HL-60 (cell line): ENCODE data around the gene SPRYD3.
"Not testable (repeated sequence)": the region's sequence is repeated elsewhere in the genome, so short reads cannot be mapped to it uniquely, and the experiment has no call there.

Experiments
- DNase-seq, 2 experiments: peaks; one replicate each; pipeline ENCODE4 v3.0.0-alpha.2; 2010 to 2020; ENCODE audit warnings: low read depth in 1 of 2, low spot score in 1 of 2
- H3K27ac ChIP-seq: fragments of 250-450 bp; sonication (Bioruptor Pico); replicated peaks from 2 replicates; pipeline ENCODE4 v1.5.1; 2020; ENCODE audit warnings: mild to moderate bottlenecking, moderate library complexity
- H3K27me3 ChIP-seq: fragments of 250-450 bp; sonication (Bioruptor Pico); 2 replicates; pipeline ENCODE4 v1.5.1; 2021; ENCODE audit warnings: mild to moderate bottlenecking, moderate library complexity; ENCODE audit not compliant: insufficient read depth, poor library complexity, severe bottlenecking
- H3K4me3 ChIP-seq: replicated peaks from 2 replicates; pipeline ENCODE4 v1.5.1; 2011; ENCODE audit warnings: mild to moderate bottlenecking, control low read depth, low read length; ENCODE audit not compliant: insufficient read depth
- GABPA ChIP-seq: IDR thresholded peaks from 2 replicates; pipeline ENCODE4 v1.6.1; 2012; ENCODE audit warnings: low read depth
- POLR2AphosphoS5 ChIP-seq: IDR thresholded peaks from 2 replicates; pipeline ENCODE4 v1.6.1; 2012; ENCODE audit warnings: low read depth
- SPI1 ChIP-seq: IDR thresholded peaks from 2 replicates; pipeline ENCODE4 v1.6.1; 2012; ENCODE audit warnings: low read depth, mild to moderate bottlenecking, borderline replicate concordance
- TF ChIP-seq, protein P1 (sequence below): IDR thresholded peaks from 2 replicates; pipeline ENCODE4 v1.6.1; 2012; ENCODE audit warnings: low read depth; ENCODE audit not compliant: insufficient replicate concordance
- TF ChIP-seq, protein P2 (sequence below): IDR thresholded peaks from one replicate; pipeline ENCODE4 v1.5.1; 2011; ENCODE audit warnings: low read length, control low read depth, inconsistent platforms; ENCODE audit not compliant: insufficient read depth

The SPRYD3 gene

DNA sequence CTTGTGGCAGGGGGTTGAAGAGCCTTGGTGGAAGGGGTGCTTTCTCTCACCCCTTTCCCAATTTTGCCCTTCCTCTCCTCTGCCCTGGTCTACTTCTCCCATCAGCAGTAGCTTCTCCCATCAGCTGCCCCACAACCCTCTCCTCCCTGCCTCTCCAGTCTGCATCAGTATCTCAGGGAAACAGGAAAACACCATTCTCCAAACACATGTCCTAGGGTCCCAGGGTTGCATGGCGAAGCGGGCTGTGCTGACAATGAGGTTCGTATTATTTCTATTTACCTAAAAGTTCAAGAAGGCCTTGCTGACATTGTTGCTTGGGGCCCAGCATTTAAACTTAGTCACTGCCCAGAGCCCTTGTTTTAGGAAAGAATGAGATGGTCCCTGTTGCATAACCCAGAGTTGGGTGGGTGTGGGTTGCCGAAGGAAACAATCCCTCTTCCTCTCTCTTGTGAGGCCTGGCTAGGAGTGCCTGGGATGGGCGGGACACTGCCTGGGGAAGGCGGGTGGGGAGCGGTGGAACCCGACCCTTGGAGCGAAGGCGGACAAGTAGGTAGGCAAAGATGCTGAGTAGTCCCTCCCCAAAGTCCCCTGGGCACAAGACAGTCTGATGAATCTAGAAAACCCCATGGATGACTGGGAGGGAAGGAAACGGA lies 17.0 kb upstream of the SPRYD3 start:
- Histone ChIP-seq H3K4me3 (no peak overlapping the region), H3K27me3 (no peaks in the 10 kb centered on the region), H3K27ac (no peak overlapping the region)
- TF ChIP-seq GABPA (no peak), SPI1 (no peak), POLR2AphosphoS5 (no peak)
- TF ChIP-seq, protein P1, sequence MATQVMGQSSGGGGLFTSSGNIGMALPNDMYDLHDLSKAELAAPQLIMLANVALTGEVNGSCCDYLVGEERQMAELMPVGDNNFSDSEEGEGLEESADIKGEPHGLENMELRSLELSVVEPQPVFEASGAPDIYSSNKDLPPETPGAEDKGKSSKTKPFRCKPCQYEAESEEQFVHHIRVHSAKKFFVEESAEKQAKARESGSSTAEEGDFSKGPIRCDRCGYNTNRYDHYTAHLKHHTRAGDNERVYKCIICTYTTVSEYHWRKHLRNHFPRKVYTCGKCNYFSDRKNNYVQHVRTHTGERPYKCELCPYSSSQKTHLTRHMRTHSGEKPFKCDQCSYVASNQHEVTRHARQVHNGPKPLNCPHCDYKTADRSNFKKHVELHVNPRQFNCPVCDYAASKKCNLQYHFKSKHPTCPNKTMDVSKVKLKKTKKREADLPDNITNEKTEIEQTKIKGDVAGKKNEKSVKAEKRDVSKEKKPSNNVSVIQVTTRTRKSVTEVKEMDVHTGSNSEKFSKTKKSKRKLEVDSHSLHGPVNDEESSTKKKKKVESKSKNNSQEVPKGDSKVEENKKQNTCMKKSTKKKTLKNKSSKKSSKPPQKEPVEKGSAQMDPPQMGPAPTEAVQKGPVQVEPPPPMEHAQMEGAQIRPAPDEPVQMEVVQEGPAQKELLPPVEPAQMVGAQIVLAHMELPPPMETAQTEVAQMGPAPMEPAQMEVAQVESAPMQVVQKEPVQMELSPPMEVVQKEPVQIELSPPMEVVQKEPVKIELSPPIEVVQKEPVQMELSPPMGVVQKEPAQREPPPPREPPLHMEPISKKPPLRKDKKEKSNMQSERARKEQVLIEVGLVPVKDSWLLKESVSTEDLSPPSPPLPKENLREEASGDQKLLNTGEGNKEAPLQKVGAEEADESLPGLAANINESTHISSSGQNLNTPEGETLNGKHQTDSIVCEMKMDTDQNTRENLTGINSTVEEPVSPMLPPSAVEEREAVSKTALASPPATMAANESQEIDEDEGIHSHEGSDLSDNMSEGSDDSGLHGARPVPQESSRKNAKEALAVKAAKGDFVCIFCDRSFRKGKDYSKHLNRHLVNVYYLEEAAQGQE: no peak
- TF ChIP-seq, protein P2, sequence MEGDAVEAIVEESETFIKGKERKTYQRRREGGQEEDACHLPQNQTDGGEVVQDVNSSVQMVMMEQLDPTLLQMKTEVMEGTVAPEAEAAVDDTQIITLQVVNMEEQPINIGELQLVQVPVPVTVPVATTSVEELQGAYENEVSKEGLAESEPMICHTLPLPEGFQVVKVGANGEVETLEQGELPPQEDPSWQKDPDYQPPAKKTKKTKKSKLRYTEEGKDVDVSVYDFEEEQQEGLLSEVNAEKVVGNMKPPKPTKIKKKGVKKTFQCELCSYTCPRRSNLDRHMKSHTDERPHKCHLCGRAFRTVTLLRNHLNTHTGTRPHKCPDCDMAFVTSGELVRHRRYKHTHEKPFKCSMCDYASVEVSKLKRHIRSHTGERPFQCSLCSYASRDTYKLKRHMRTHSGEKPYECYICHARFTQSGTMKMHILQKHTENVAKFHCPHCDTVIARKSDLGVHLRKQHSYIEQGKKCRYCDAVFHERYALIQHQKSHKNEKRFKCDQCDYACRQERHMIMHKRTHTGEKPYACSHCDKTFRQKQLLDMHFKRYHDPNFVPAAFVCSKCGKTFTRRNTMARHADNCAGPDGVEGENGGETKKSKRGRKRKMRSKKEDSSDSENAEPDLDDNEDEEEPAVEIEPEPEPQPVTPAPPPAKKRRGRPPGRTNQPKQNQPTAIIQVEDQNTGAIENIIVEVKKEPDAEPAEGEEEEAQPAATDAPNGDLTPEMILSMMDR: no peak
- no peak for DNase-seq

DNA sequence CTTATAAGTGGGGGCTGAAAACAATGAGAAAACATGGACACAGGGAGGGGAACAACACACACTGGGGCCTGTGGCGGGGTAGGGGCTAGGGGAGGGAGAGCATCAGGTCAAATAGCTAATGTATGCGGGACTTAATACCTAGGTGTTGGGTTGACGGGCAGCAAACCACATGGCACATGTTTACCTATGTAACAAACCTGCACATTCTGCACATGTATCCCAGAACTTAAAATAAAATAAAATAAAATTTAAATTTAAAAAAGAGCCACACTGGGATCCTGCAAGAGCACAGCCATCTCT lies 16.4 kb upstream of the SPRYD3 start:
- not testable (repeated sequence) for H3K4me3 ChIP-seq, H3K27me3 ChIP-seq, DNase-seq, H3K27ac ChIP-seq

DNA sequence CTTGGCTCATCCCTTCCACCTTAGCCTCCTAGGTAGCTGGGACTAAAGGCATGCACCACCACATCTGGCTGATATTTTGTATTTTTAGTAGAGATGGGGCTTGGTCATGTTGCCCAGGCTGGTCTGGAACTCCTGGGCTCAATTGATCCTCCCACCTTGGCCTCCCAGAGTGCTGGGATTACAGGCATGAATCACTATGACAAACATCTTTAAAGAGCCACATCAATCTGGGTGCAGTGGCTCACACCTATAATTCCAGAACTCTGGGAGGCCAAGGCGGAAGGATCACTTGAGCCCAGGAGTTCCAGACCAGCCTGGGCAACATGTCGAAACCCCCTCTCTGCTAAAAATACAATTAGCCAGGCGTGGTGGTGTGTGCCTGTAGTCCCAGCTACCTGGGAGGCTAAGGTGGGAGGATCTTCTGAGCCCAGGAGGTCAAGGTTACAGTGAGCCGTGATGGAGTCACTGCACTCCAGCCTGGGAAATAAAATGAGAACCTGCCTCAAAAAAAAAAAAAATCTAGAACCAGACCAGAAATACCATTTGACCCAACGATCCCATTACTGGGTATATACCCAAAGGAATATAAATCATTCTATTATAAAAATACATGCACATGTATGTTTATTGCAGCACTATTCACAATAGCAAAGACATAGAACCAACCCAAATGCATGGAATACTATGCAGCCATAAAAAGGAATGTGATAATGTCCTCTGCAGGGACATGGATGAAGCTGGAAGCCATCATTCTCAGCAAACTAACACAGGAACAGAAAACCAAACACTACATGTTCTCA lies 15.8 kb upstream of the SPRYD3 start:
- H3K27ac ChIP-seq, DNase-seq, H3K27me3 ChIP-seq: not testable (repeated sequence)

DNA sequence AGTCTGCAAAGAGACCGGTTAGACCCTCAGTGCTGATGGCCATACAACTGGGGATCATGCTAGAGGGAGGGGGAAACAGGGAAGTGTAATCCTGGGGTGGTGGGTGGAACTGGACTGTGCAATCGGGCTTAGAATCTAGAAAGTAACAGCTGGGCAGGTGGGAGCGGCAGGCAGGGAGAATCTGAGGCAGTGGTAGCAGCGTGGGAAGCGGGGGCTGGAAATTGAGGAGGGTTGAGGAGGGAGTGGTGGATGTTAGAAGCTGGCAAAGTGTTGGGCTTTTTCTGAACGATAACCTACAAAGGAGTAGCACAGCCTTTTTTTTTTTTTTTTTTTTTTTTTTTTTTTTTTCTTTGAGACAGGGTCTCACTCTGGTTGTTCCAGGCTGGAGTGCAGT lies 15.2 kb upstream of the SPRYD3 start:
- Histone ChIP-seq H3K27ac (peak overlapping the region; percentile 63), H3K27me3 (no peaks in the 10 kb centered on the region), H3K4me3 (no peak overlapping the region)
- TF ChIP-seq, protein P1: no peak
- TF ChIP-seq POLR2AphosphoS5 (no peak), SPI1 (no peak), GABPA (no peak)
- TF ChIP-seq, protein P2: no peak
- no peak for DNase-seq

More for the DNA sequence above, 15.8 kb upstream of the SPRYD3 start:
- not testable (repeated sequence) for H3K4me3 ChIP-seq
